Sigmoid colon (tissue), 4 donors: ENCODE data around the gene SLC9B2.

ENCODE experiments used
- CTCF ChIP-seq, 4 experiments: fragments of 450-650 bp in 3 of 4; fragments of 200-600 bp in 1 of 4; IDR thresholded peaks; one replicate each; pipeline ENCODE4 v1.5.1; 2016 to 2019; ENCODE audit warnings: antibody characterized with exemption in 4 of 4, mild to moderate bottlenecking in 3 of 4, moderate library complexity in 2 of 4
- EP300 ChIP-seq, 4 donors: sonication (generic); formaldehyde crosslinking; IDR thresholded peaks; one replicate each; pipeline ENCODE4 v1.6.1; 2017; ENCODE audit warnings: antibody characterized with exemption in 4 of 4
- POLR2A ChIP-seq, 2 donors: fragments of 450-650 bp; IDR thresholded peaks; one replicate each; pipeline ENCODE4 v1.6.1; 2016; ENCODE audit warnings: antibody characterized with exemption in 2 of 2, mild to moderate bottlenecking in 2 of 2, moderate library complexity in 2 of 2
- POLR2AphosphoS5 ChIP-seq, 4 donors: sonication (generic); formaldehyde crosslinking; IDR thresholded peaks; one replicate each; pipeline ENCODE4 v1.6.1; 2017; ENCODE audit warnings: antibody characterized with exemption in 4 of 4

GRCh38 chr4:103024996-103025395, 51.6 kb downstream of the SLC9B2 start:
- TF ChIP-seq CTCF (IDR thresholded peaks at IDR 0.05), result no peak
- TF ChIP-seq POLR2A (IDR thresholded peaks at IDR 0.05), result no peak
- TF ChIP-seq EP300 (IDR thresholded peaks at IDR 0.05), result no peak
- no peak for TF ChIP-seq POLR2AphosphoS5 (IDR thresholded peaks at IDR 0.05)
